Central memory CD8-positive, alpha-beta T cell (primary cell): ENCODE data around the gene EFCC1.
"Not testable (repeated sequence)": the region's sequence is repeated elsewhere in the genome, so short reads cannot be mapped to it uniquely, and the experiment has no call there.

Experiments
- ATAC-seq: fragments of 150-1000 bp; cut with Tn5 transposase; replicated peaks from 2 replicates; pipeline ENCODE4 v1.10.0; 2022; ENCODE audit warnings: mild to moderate bottlenecking, moderate FRiP score, moderate number of reproducible peaks; ENCODE audit not compliant: poor library complexity, severe bottlenecking; ENCODE audit errors: extremely low read depth
- DNase-seq, 2 donors: peaks; one replicate each; pipeline ENCODE4 v3.0.0; 2021; ENCODE audit warnings: low spot score in 2 of 2
- H3K27ac Mint-ChIP-seq: one replicate; pipeline ENCODE4 v1.8.0; 2022; ENCODE audit warnings: low read depth, mild to moderate bottlenecking, moderate library complexity, mixed read lengths
- H3K27me3 Mint-ChIP-seq: one replicate; pipeline ENCODE4 v1.8.0; 2022; ENCODE audit warnings: mixed read lengths
- H3K36me3 Mint-ChIP-seq: one replicate; pipeline ENCODE4 v1.8.0; 2022; ENCODE audit warnings: mild to moderate bottlenecking, moderate library complexity, mixed read lengths; ENCODE audit not compliant: insufficient read depth
- H3K4me1 Mint-ChIP-seq: one replicate; pipeline ENCODE4 v1.8.0; 2022; ENCODE audit warnings: mixed read lengths
- H3K4me3 Mint-ChIP-seq: one replicate; pipeline ENCODE4 v1.8.0; 2022; ENCODE audit warnings: mild to moderate bottlenecking, moderate library complexity, mixed read lengths
- H3K9me3 Mint-ChIP-seq: one replicate; pipeline ENCODE4 v1.8.0; 2022; ENCODE audit warnings: mixed read lengths

Gene EFCC1

DNA sequence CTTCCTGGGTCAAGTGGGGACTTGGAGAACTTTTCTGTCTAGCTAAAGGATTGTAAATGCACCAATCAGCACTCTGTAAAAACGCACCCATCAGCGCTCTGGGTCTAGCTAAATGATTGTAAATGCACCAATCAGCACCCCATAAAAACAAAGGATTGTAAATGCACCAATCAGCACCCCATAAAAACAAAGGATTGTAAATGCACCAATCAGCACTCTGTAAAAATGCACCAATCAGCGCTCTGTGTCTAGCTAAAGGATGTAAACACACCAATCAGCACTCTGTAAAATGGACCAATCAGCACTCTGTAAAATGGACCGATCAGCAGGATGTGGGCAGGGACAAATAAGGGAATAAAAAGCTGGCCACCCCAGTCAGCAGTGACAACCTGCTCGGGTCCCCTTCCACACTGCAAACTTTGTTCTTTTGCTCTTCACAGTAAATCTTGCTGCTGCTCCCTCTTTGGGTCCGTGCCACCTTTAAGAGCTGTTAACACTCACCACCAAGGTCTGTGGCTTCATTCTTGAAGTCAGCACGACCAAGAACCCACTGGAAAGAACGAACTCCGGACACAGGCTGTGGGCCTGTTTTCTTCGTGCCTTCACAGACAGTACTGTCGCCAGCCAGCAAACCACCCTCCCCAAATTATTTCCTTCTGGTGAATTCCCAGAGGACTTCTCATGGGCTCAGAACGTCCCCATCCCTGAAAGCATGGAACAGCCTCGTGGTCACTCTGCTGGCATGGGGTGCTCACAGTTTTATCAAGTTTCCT, 68.4 kb downstream of the EFCC1 start:
- not testable (repeated sequence) for H3K4me1 Mint-ChIP-seq, H3K36me3 Mint-ChIP-seq, H3K4me3 Mint-ChIP-seq, H3K9me3 Mint-ChIP-seq, DNase-seq, H3K27ac Mint-ChIP-seq, ATAC-seq
- H3K27me3 Mint-ChIP-seq, result peaks cover 40% of the 10 kb centered on the region

DNA sequence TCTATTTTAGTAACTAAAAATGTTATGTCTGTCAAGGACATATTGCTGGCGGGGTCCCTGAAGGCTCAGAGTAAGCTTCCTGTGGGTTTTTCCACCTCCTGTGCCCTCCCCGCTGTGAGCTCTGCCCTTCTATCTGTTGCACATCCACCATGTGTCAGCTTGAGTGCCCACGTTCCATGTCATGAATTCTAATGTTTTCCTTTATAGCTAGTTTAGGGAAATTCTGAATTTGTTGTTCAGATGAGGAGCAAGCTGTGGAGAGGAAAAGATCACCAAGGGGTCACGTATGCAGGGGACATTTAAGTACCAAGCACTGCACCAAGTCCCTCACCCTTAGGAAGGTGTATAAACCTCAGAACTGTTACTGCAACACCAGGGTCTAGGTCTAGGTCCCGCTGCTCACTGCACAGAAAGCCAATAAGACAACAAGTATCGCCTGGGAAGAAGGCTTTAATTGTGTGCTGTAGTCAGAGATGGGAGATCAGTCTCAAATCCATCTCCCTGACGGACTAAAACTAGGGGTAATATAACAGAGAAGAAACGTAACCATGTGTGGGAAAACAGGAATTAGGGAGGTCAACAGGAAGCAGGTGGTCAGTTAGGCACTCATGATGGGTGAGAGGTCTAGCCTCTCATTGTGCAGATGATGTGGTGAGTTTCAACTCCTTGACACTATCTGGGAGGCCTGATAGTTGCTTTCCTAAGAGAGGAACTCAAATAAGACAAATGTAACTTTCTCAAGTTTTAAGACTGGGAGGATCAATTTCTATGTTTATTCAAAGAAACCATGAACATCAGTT, 69.2 kb downstream of the EFCC1 start:
- no peak for ATAC-seq
- Mint-ChIP-seq H3K27me3 (peaks cover 40% of the 10 kb centered on the region), H3K4me3 (no peak overlapping the region), H3K4me1 (no peaks in the 10 kb centered on the region), H3K9me3 (no peaks in the 10 kb centered on the region), H3K27ac (no peak overlapping the region), H3K36me3 (peaks cover 1% of the 10 kb centered on the region)
- DNase-seq, result no peak

DNA sequence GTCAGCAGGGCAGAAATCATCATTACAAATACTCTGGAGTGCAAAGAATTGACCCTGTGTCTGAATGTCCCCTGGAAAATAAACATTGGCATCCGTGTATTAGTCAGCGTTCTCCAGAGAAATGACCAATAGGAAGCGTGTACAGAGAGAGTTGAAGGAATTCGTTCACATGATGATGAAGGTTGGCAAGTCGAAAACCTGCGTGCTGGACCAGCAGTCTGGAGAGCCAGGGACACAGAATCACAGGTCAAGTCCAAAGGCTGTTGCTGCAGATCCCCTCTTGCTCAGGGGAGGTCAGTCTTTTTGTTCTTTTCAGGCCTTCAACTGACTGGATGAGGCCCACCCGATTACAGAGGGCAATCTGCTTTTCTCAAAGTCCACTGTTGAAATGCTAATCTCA, 76.1 kb downstream of the EFCC1 start:
- H3K27ac Mint-ChIP-seq, result no peak overlapping the region
- H3K27me3 Mint-ChIP-seq, result peaks cover 5% of the 10 kb centered on the region
- H3K9me3 Mint-ChIP-seq, result no peaks in the 10 kb centered on the region
- no peaks in the 10 kb centered on the region for H3K36me3 Mint-ChIP-seq
- no peak for ATAC-seq
- DNase-seq, result no peak
- peaks cover 7% of the 10 kb centered on the region for H3K4me1 Mint-ChIP-seq
- no peak overlapping the region for H3K4me3 Mint-ChIP-seq

DNA sequence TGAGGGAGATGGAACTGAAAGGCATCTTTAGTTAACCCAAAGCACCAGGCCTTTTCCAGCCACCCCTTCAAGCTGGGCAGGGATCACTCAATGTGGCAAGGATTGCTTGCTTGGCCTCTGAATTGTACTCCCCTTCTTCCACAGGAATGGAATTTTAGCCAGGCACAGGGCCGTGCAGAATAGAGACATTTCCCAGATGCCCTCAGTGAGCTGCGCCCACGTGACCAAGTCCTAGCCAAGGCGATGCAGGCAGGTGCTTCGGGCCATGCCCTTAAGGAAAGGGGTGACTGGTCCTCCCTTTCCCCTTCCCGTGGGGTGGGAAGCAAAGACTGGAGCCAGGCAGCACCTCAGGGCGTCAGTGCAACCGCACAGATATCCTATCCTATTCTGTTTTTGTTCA, 77.4 kb downstream of the EFCC1 start:
- Mint-ChIP-seq H3K4me1 (peaks cover 7% of the 10 kb centered on the region), H3K4me3 (no peak overlapping the region), H3K9me3 (no peaks in the 10 kb centered on the region), H3K36me3 (no peaks in the 10 kb centered on the region), H3K27ac (no peak overlapping the region), H3K27me3 (no peaks in the 10 kb centered on the region)
- DNase-seq (no peak), ATAC-seq (no peak)

DNA sequence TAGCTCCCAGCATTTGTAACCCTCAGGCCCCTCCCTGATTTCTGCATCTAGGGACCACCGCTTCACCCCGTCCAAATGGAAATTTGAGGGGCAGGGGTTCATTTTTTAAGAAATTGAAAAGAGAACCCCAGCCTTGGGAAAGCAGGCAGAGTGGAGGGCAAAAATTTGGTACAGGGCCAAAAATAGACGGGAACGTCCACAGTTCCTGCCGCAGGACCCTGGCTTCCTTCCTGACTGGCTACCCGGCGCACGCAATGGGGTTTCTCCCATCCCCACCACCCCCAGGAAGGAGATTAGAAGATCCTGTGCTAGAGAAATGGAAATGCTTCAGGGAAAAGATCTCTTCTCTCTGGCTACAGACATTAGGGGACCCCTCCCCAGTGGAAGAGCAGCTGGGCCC, 80.4 kb downstream of the EFCC1 start:
- peaks cover 7% of the 10 kb centered on the region for H3K4me1 Mint-ChIP-seq
- H3K36me3 Mint-ChIP-seq, result peaks cover 3% of the 10 kb centered on the region
- no peak overlapping the region for H3K27ac Mint-ChIP-seq
- H3K27me3 Mint-ChIP-seq, result no peaks in the 10 kb centered on the region
- DNase-seq (no peak), ATAC-seq (no peak)
- no peaks in the 10 kb centered on the region for H3K9me3 Mint-ChIP-seq
- H3K4me3 Mint-ChIP-seq, result no peak overlapping the region

DNA sequence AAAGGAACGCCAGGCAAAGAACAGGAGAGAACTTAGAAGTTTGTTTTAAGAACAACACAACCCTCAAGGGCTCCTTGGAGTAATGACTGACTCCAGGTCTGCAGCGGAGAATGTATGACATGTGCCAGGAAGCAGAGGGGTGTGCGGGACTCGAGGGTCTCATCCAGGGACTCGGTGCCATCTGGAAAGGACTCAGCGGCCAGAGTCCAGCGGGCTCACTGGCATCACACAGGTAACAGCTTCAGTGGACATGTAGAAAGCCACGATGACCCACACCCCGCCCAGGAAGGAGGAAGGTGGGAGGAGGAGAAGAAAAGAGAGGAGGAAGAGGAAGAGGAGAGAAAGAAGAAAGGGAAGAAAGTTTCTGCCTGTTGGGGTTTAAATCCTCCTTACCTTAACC, 80.9 kb downstream of the EFCC1 start:
- peaks cover 3% of the 10 kb centered on the region for H3K36me3 Mint-ChIP-seq
- no peak overlapping the region for H3K4me3 Mint-ChIP-seq
- no peak overlapping the region for H3K27ac Mint-ChIP-seq
- no peaks in the 10 kb centered on the region for H3K27me3 Mint-ChIP-seq
- no peaks in the 10 kb centered on the region for H3K9me3 Mint-ChIP-seq
- ATAC-seq (no peak), DNase-seq (no peak)
- peaks cover 7% of the 10 kb centered on the region for H3K4me1 Mint-ChIP-seq

DNA sequence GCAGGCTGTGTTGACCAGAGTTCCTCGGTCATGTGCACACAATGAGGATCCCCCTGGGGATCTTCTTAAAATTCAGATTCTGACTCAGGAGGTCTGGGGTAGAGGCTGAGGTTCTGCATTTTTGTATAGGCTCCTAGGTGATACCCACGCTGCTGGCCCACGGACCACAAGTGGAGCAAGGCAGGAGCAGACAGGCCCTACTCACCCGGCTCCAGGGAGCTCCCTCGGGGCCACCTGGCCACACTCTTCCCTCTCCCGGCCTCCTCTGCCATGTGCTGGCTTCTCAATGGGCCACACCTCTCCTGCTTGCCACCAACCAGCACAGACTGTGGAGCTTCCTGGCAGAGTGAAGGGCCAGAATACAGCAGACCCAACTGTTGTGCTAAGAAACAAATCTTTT, 83.4 kb downstream of the EFCC1 start:
- DNase-seq (no peak), ATAC-seq (no peak)
- H3K4me3 Mint-ChIP-seq, result no peak overlapping the region
- H3K27ac Mint-ChIP-seq, result no peak overlapping the region
- no peaks in the 10 kb centered on the region for H3K27me3 Mint-ChIP-seq
- peaks cover 7% of the 10 kb centered on the region for H3K4me1 Mint-ChIP-seq
- H3K9me3 Mint-ChIP-seq, result no peaks in the 10 kb centered on the region
- H3K36me3 Mint-ChIP-seq, result peaks cover 3% of the 10 kb centered on the region

DNA sequence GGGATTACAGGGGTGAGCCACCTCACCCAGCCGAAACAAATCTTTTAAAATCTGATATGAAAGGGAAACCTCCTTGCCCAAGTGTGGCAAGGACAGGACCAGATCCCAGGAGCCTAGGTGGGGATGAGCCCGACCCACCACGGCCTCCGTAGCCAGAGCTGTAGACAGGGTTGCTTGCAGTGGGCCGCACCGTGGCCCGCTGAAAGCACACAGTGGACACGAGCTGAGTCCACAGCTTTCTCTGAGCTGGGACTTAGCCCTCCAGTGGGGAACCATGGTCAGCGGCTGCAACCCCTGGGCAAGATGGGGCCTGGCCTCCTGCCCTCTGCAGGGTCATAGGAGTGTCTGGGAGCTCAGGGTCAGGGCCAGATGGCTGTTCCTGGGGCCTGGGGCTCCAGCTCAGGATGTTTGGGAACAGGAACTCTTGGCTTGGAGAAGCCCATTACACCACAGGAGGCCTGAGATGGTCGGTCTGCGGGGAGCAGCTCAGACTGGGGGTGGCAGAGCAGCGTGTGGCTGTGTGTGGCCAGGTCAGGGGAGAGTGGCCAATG, 84.1 kb downstream of the EFCC1 start:
- H3K27ac Mint-ChIP-seq, result peak overlapping the region; percentile 59
- H3K9me3 Mint-ChIP-seq, result no peaks in the 10 kb centered on the region
- ATAC-seq (no peak), DNase-seq (no peak)
- H3K36me3 Mint-ChIP-seq, result peaks cover 3% of the 10 kb centered on the region
- peaks cover 7% of the 10 kb centered on the region for H3K4me1 Mint-ChIP-seq
- H3K27me3 Mint-ChIP-seq, result no peaks in the 10 kb centered on the region
- H3K4me3 Mint-ChIP-seq, result no peak overlapping the region

DNA sequence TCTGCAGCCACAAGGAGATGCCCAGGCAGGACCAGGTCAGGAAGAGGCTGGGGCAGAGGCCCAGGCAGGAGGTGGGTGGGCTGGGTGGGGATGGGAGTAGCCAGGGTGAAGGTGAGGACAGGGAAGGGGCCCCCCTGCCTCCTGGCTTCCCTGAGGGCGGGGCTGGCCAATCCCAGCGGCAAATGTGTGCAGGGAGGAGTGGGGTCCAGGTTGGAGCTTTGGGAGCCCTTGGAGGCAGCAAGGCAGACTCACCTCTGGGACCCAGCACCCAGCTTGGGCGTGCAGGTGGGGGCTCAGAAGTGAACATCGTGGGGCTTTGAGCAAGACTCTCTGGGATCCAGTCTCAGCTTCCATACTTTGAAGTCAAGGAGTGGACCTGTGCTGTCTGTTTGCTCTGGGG, 84.7 kb downstream of the EFCC1 start:
- DNase-seq (no peak), ATAC-seq (no peak)
- Mint-ChIP-seq H3K4me3 (no peak overlapping the region), H3K36me3 (peaks cover 3% of the 10 kb centered on the region), H3K4me1 (peaks cover 7% of the 10 kb centered on the region), H3K27me3 (no peaks in the 10 kb centered on the region), H3K9me3 (no peaks in the 10 kb centered on the region), H3K27ac (peak overlapping the region; percentile 59)

DNA sequence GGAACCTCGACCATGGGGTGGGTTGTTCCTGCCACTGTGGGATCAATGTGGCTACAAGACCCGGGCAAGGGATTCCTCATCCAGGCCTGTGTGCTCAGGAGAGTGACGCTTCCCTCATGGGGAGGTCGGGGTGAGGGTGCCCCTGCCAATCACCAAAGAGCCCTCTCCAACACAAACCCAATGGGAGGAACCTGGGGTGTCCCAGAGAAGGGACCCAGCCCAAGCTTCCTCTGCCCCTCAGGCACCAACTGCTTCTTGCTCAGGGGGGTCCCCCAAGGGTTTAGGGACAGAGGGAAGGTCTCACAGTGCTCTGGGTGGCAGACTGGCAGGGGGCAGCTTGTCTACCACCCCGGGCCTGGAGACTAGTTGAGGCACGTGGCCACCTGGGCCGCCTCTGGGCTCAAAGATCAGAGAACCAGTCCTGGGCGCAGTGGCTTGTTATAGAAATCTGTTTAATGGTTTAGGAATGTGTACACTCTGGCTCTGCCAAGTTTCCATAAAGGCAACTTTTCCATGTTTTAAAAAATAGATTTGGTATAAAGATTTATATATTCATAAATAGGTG, 86.1 kb downstream of the EFCC1 start:
- no peaks in the 10 kb centered on the region for H3K27me3 Mint-ChIP-seq
- no peak overlapping the region for H3K4me3 Mint-ChIP-seq
- H3K9me3 Mint-ChIP-seq, result no peaks in the 10 kb centered on the region
- ATAC-seq (no peak), DNase-seq (no peak)
- peaks cover 13% of the 10 kb centered on the region for H3K36me3 Mint-ChIP-seq
- H3K4me1 Mint-ChIP-seq, result no peaks in the 10 kb centered on the region
- H3K27ac Mint-ChIP-seq, result no peak overlapping the region

DNA sequence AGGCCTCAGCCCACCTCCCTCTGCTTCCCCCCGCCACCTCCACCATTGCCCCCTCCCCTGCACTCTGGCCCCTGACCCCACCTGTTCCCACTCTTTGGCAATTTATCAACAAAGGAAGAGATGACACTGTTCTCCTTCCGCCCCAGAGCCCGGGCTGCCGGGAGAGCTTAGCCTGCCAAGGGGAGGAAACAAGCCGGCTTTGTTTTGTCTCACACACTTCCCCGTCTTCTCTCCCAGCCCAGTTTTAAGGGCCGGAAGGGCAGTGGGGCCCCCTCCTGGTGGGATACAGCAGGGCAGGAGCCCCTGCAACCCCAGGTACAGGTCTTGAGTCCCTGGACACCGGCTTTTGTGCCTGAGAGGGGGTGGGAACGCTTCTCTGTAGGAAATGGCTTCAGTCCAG, 86.8 kb downstream of the EFCC1 start:
- DNase-seq, result not testable (repeated sequence)

DNA sequence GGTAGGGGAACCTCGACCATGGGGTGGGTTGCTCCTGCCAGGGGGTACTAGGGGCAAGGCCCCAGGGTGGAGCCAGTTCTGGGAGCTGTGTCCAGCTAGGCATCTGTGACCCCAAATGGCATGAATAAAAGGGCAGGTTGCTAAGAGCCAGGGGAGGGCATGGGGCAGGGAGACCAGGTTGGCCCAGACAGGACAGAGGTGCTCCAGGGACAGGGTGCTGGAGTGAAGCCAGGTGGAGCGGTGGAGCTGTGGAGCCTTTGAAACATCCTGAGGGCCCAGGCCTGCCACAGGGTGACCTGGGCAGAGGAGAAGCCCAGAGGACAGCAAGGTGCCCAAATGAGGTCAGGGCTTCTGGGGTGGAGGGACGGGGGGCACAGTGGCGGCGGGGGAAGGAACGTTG, 87.2 kb downstream of the EFCC1 start:
- not testable (repeated sequence) for H3K4me1 Mint-ChIP-seq, H3K4me3 Mint-ChIP-seq, H3K9me3 Mint-ChIP-seq, DNase-seq, H3K27ac Mint-ChIP-seq, ATAC-seq, H3K27me3 Mint-ChIP-seq
- H3K36me3 Mint-ChIP-seq, result peaks cover 20% of the 10 kb centered on the region

More for the DNA sequence above, 86.8 kb downstream of the EFCC1 start:
- peak; percentile 54 for ATAC-seq
- H3K4me1 Mint-ChIP-seq, H3K27ac Mint-ChIP-seq, H3K4me3 Mint-ChIP-seq, H3K27me3 Mint-ChIP-seq, H3K9me3 Mint-ChIP-seq: not testable (repeated sequence)
- H3K36me3 Mint-ChIP-seq, result peaks cover 17% of the 10 kb centered on the region
